NB4 (cell line): Measurements from ENCODE around the gene DNAJC5G.

Source experiments
- CTCF ChIP-seq: IDR thresholded peaks from one replicate; pipeline ENCODE4 v1.5.1; 2012; ENCODE audit warnings: low read depth, low read length
- POLR2A ChIP-seq: IDR thresholded peaks from 2 replicates; pipeline ENCODE4 v1.6.1; 2011; ENCODE audit warnings: mild to moderate bottlenecking; ENCODE audit not compliant: insufficient read length; ENCODE audit errors: extremely low read depth

DNA sequence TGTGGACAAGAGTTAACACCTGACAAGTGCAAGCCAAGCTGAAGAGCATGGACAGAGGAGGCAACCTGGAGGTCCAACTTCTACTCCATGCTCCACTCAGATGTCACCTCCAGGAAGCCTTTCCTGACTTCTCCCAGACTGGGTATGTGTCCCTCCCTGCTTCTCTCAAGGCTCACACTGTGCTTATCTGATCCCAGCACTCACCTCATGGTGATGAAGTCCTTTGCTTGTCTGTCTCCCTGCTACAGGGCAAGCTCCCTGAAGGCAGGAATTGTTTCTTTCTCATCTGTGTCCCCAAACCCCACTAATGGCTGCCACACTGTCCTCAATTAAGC is 9.7 kb upstream of the DNAJC5G start:
- no peak for TF ChIP-seq POLR2A
- TF ChIP-seq CTCF = no peak
